GM12878 (cell line): ENCODE measurements around the gene PARM1.

ENCODE experiments used
- EZH2 ChIP-seq: IDR thresholded peaks from 2 replicates; pipeline ENCODE4 v1.6.1; 2012; ENCODE audit warnings: low read depth, mild to moderate bottlenecking, control low read depth, inconsistent platforms, low read length, borderline replicate concordance; ENCODE audit not compliant: control insufficient read depth
- PAX8 ChIP-seq: fragments of 450-650 bp; IDR thresholded peaks from 2 replicates; pipeline ENCODE4 v1.6.1; 2017; ENCODE audit warnings: mild to moderate bottlenecking, moderate library complexity
- RELB ChIP-seq: fragments of 450-650 bp; IDR thresholded peaks from 2 replicates; pipeline ENCODE4 v1.6.1; 2017; ENCODE audit warnings: low read depth, mild to moderate bottlenecking, moderate library complexity
- SP1 ChIP-seq: IDR thresholded peaks from one replicate; pipeline ENCODE4 v1.6.1; 2011; ENCODE audit warnings: low read depth, low read length

GRCh38 chr4:74982546-74983252, 49.8 kb downstream of the PARM1 start:
- TF ChIP-seq SP1 (no peak), PAX8 (no peak), EZH2 (no peak), RELB (no peak)
